Esophagus squamous epithelium (tissue), 4 donors: ENCODE measurements around the gene AMER3.

Experiments used
- POLR2A ChIP-seq, 4 donors: fragments of 450-650 bp; IDR thresholded peaks; one replicate each; pipeline ENCODE4 v1.6.1; 2017; ENCODE audit warnings: antibody characterized with exemption in 4 of 4, mild to moderate bottlenecking in 4 of 4, moderate library complexity in 3 of 4
- TF ChIP-seq, protein P1 (sequence below), 6 experiments: fragments of 450-650 bp in 4 of 6; fragments of 200-600 bp in 2 of 6; sonication (generic) in 2 of 6; IDR thresholded peaks; one replicate each; pipeline ENCODE4 v1.5.1; 2016 to 2019; ENCODE audit warnings: antibody characterized with exemption in 6 of 6, mild to moderate bottlenecking in 4 of 6, moderate library complexity in 4 of 6

DNA sequence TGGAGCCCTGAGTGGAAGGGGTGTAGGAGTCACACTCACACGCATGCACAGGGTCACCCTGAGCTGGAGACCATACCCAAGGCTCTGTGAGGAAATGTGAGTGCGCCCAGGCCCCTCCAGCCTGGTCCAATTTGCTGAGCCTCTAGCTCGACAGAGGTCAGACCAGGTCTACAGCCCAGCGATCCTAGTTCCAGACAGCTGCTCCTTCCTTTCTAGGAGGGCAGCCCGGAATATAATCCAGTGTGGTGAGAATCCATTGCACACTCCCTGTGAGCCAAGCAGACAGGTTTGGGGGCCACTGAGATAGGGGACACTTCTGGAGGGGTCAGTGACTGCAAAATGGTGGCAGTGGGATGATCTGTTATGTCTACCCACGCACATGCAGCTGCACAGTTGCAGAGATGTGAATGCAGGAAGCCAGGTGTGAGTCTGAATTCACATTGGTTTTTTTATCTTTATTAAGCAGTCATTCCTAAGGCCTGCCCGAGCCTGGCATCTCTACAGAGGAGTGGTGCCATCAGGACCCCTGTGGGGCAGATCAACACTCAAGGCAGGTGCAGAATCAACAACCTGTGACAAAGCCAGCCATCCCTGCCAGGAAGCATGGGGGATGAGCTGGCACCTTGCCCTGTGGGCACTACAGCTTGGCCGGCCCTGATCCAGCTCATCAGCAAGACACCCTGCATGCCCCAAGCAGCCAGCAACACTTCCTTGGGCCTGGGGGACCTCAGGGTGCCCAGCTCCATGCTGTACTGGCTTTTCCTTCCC is 26.6 kb upstream of the AMER3 start, which contains the start of gene GPR148:
- TF ChIP-seq POLR2A (IDR thresholded peaks at IDR 0.05): no peak
- TF ChIP-seq, protein P1, sequence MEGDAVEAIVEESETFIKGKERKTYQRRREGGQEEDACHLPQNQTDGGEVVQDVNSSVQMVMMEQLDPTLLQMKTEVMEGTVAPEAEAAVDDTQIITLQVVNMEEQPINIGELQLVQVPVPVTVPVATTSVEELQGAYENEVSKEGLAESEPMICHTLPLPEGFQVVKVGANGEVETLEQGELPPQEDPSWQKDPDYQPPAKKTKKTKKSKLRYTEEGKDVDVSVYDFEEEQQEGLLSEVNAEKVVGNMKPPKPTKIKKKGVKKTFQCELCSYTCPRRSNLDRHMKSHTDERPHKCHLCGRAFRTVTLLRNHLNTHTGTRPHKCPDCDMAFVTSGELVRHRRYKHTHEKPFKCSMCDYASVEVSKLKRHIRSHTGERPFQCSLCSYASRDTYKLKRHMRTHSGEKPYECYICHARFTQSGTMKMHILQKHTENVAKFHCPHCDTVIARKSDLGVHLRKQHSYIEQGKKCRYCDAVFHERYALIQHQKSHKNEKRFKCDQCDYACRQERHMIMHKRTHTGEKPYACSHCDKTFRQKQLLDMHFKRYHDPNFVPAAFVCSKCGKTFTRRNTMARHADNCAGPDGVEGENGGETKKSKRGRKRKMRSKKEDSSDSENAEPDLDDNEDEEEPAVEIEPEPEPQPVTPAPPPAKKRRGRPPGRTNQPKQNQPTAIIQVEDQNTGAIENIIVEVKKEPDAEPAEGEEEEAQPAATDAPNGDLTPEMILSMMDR (IDR thresholded peaks at IDR 0.05): no peak
